Activated CD4-positive, alpha-beta T cell treated with anti-CD3 and anti-CD28 coated beads, Interleukin-2, amount 10 ng/mL, durations not matched to agents 24 days and 14 days (primary cell): Measurements from ENCODE around the gene FCAR. TPM values are rescaled to one million over a fixed set of nuclear protein-coding genes. Genes with fewer than 3 reads are reported as not detected.
"Not testable (repeated sequence)": the region's sequence is repeated elsewhere in the genome, so short reads cannot be mapped to it uniquely, and the experiment has no call there.

Experiments
- DNase-seq: peaks from one replicate; pipeline ENCODE4 v3.0.0; 2022
- H3K27ac Mint-ChIP-seq: one replicate; pipeline ENCODE4 v1.8.0; 2022; ENCODE audit warnings: mild to moderate bottlenecking, mixed read lengths
- H3K27me3 Mint-ChIP-seq: one replicate; pipeline ENCODE4 v1.8.0; 2022; ENCODE audit warnings: mixed read lengths
- H3K36me3 Mint-ChIP-seq: one replicate; pipeline ENCODE4 v1.8.0; 2022; ENCODE audit warnings: low read depth, mild to moderate bottlenecking, mixed read lengths
- H3K4me1 Mint-ChIP-seq: one replicate; pipeline ENCODE4 v1.8.0; 2021; ENCODE audit warnings: mixed read lengths
- H3K4me3 Mint-ChIP-seq: one replicate; pipeline ENCODE4 v1.8.0; 2022; ENCODE audit warnings: mild to moderate bottlenecking, moderate library complexity, mixed read lengths
- H3K9me3 Mint-ChIP-seq: one replicate; pipeline ENCODE4 v1.8.0; 2021; ENCODE audit warnings: mixed read lengths
- intact Hi-C: fragments of 100-400 bp; cut with micrococcal nuclease; formaldehyde crosslinking; loops from one replicate; pipeline ENCODE4 v1.15.1; 2023
- total RNA-seq: library from RNA; stranded (reverse); gene quantifications from 2 replicates; pipeline ENCODE4 v1.2.3, GENCODE V29; 2022

Gene FCAR
- not detected in 2 replicates for total RNA-seq

DNA sequence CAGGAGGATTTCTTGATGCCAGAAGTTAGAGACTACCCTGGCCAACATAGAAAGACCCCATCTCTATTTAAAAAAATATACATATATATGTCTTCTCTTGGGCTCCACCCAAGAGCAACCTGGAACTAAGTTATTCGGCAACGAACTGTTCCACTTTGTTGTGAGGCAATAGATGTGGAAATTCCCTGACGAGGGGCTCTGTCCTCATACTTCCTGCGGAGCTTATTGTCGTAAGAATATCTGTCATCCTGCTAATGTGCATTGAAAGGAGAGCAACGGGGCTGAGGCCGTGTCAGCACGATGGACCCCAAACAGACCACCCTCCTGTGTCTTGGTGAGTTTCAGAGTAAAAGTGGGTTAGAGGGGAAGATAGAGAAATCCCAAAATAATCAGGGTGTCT lies at the start of gene FCAR:
FCAR (plus strand) TSS at position 246 of the 400 bp plus-strand sequence; CDS start at position 301, 55 bp downstream.
- DNase-seq: no peak
- no peaks in the 10 kb centered on the region for H3K9me3 Mint-ChIP-seq

DNA sequence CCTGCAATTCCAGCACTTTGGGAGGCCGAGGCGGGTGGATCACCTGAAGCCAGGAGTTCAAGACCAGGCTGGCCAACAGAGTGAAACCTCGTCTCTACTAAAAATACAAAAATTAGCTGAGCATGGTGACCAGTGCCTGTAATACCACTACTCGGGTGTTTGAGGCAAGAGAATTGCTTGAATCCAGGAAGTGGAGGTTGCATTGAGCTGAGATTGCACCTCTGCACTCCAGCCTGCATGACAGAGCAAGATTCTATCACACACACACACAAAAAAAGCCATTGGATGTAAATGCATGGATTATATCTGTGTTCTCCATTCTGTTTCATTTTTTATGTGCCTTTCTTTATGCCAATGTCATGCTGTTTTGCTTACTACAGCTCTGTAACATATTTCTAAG lies 49.6 kb upstream of the FCAR start:
- H3K36me3 Mint-ChIP-seq, H3K4me1 Mint-ChIP-seq, H3K4me3 Mint-ChIP-seq, DNase-seq, intact Hi-C loops, H3K27ac Mint-ChIP-seq, H3K9me3 Mint-ChIP-seq, H3K27me3 Mint-ChIP-seq: not testable (repeated sequence)

More for the DNA sequence above, at the start of gene FCAR:
- Mint-ChIP-seq H3K4me3 (no peak within 1 kb of the TSS), H3K27ac (no peak within 1 kb of the TSS), H3K36me3 (no peaks in the 10 kb centered on the region), H3K4me1 (peaks cover 3% of the 10 kb centered on the region), H3K27me3 (peaks cover 7% of the 10 kb centered on the region)
- intact Hi-C loops: no loop called here

DNA sequence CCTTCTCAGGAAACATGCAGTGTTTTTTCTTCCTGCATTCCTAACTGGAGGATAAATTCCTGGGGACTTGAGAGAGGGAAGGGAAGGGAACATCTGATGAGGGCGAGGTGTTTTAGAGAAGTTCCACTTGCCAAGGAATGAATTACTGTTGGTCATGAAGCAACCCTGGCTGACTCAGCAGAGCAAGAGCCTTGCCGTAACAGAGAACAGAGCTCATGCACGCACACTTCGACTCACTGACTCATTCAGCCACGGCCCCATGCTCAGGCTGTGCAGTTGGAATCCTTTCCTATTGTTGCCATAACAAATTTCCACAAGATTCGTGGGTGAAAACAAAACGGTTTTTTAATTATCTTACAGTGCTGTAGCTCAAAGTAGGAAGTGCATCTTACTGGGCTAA lies 48.7 kb upstream of the FCAR start:
- intact Hi-C loops, H3K4me3 Mint-ChIP-seq, H3K27me3 Mint-ChIP-seq, DNase-seq, H3K27ac Mint-ChIP-seq, H3K36me3 Mint-ChIP-seq, H3K4me1 Mint-ChIP-seq, H3K9me3 Mint-ChIP-seq: not testable (repeated sequence)

DNA sequence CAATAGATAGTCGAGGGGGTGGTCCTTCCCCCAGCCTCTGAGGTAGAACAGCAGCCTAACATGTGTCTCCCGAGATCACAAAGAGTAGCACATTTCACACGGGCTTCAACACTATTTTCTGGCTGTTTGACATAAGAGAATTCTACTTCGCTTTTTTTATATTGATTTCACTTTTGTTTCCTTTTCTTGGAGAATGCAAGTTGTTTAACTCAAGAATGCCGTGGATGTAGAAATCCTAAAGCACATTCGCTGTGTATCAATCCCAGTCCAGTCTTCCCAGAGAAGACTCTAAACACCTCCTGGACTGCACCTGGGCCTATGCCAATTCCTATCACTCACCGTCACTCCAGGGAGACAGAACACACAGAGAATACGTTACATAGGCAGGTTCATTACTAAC lies 46.0 kb upstream of the FCAR start:
- DNase-seq, H3K4me1 Mint-ChIP-seq, H3K4me3 Mint-ChIP-seq, intact Hi-C loops, H3K36me3 Mint-ChIP-seq, H3K27ac Mint-ChIP-seq, H3K27me3 Mint-ChIP-seq, H3K9me3 Mint-ChIP-seq: not testable (repeated sequence)

DNA sequence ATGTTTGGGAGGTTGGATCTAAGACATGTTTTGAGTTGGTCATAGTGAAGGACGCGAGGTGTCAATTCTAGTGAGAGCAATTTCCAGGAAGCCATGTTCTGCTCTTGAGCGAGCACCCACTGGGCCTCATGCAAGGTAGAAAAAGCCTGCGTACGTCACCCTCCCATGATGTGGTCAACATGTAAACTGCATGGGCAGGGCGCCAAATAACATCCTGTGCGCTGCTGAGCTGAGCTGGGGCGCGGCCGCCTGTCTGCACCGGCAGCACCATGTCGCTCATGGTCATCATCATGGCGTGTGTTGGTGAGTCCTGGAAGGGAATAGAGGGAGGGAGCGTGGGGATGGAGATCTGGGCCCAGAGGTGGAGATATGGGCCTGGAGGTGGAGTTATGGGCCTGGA lies 41.5 kb upstream of the FCAR start, which contains the start of gene KIR2DS4:
KIR2DS4 (plus strand) TSS at position 181 of the 400 bp plus-strand sequence.
- H3K27me3 Mint-ChIP-seq, intact Hi-C loops, H3K4me3 Mint-ChIP-seq, H3K36me3 Mint-ChIP-seq, H3K27ac Mint-ChIP-seq, H3K4me1 Mint-ChIP-seq, DNase-seq, H3K9me3 Mint-ChIP-seq: not testable (repeated sequence)

DNA sequence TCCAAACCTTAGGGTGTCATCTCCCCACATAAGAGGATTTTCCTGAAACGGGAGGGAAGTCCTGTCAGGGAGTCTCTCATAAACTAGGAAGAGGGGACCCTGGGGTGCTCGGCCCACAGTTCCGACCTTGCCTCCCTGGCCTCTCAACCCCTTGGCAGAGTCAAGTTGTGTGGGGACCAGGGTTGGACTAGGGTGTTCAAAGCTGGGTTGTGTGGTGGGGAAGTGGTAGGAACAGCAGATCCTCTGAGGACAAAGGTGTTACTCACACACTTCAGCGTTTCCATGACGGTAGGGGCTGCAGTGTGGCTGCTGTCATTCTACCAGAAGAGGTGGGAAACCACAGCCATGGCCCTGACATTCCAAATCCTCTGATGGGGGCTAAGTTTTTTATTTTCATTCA lies 38.9 kb upstream of the FCAR start:
- H3K27me3 Mint-ChIP-seq, H3K4me3 Mint-ChIP-seq, H3K36me3 Mint-ChIP-seq, H3K27ac Mint-ChIP-seq, intact Hi-C loops, DNase-seq, H3K9me3 Mint-ChIP-seq, H3K4me1 Mint-ChIP-seq: not testable (repeated sequence)

DNA sequence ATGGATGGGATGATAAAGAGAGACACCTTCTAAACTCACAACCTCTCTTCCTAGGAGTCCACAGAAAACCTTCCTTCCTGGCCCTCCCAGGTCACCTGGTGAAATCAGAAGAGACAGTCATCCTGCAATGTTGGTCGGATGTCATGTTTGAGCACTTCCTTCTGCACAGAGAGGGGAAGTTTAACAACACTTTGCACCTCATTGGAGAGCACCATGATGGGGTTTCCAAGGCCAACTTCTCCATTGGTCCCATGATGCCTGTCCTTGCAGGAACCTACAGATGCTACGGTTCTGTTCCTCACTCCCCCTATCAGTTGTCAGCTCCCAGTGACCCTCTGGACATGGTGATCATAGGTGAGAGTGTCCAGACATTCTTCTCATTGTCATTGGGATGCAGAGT lies 36.5 kb upstream of the FCAR start:
- H3K27ac Mint-ChIP-seq, intact Hi-C loops, H3K4me1 Mint-ChIP-seq, DNase-seq, H3K36me3 Mint-ChIP-seq, H3K4me3 Mint-ChIP-seq, H3K9me3 Mint-ChIP-seq, H3K27me3 Mint-ChIP-seq: not testable (repeated sequence)

DNA sequence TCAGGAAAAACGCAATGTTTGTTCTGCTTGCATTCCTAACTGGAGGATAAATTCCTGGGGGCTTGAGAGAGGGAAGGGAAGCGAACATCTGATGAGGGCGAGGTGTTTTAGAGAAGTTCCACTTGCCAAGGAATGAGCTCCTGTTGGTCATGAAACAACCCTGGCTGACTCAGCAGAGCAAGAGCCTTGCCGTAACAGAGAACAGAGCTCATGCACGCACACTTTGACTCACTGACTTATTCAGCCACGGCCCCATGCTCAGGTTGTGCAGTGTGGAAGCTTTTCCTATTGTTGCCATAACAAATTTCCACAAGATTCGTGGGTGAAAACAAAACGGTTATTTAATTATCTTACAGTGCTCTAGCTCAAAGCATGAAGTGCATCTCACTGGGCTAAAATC lies 30.9 kb upstream of the FCAR start:
- H3K27me3 Mint-ChIP-seq, intact Hi-C loops, H3K27ac Mint-ChIP-seq, DNase-seq, H3K4me1 Mint-ChIP-seq, H3K9me3 Mint-ChIP-seq, H3K36me3 Mint-ChIP-seq, H3K4me3 Mint-ChIP-seq: not testable (repeated sequence)

DNA sequence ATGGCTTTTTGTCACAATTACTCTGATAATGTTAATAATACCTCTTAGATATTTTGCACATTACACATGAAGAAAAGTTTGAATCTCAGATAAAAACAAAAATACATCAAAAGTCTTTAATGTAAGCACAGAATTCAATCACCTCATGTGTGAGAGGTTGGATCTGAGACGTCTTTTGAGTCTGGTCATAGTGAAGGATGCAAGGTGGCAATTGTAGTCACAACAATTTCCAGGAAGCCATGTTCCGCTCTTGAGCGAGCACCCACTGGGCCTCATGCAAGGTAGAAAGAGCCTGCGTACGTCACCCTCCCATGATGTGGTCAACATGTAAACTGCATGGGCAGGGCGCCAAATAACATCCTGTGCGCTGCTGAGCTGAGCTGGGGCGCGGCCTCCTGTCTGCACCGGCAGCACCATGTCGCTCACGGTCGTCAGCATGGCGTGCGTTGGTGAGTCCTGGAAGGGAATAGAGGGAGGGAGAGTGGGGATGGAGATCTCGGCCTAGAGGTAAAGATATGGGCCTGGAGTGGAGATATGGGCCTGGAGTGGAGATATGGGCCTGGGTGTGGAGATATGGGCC lies 23.9 kb upstream of the FCAR start, which contains the start of gene KIR3DL2:
KIR3DL2 (plus strand) TSS at position 383 of the 580 bp plus-strand sequence; CDS start at position 416, 33 bp downstream.
- H3K9me3 Mint-ChIP-seq, H3K27me3 Mint-ChIP-seq, H3K4me1 Mint-ChIP-seq, H3K36me3 Mint-ChIP-seq, DNase-seq, intact Hi-C loops, H3K27ac Mint-ChIP-seq, H3K4me3 Mint-ChIP-seq: not testable (repeated sequence)

DNA sequence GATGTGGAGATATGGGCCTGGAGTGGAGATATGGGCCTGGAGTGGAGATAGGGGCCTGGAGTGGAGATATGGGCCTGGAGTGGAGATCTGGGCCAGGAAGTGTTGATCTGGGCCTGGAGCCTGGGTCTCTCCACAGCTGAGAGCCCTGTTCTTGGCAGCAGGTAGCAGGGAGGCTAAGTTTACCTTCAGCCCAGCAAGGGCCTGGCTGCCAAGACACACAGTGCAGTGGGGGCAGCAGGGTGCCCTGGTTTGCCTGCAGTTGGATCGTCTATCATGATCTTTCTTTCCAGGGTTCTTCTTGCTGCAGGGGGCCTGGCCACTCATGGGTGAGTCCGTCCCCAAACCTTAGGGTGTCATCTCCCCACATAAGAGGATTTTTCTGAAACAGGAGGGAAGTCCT lies 23.1 kb upstream of the FCAR start:
- no peak overlapping the region for H3K27ac Mint-ChIP-seq
- H3K4me1 Mint-ChIP-seq: no peaks in the 10 kb centered on the region
- H3K9me3 Mint-ChIP-seq: peaks cover 6% of the 10 kb centered on the region
- no peak overlapping the region for H3K4me3 Mint-ChIP-seq
- H3K36me3 Mint-ChIP-seq: no peaks in the 10 kb centered on the region
- H3K27me3 Mint-ChIP-seq: no peaks in the 10 kb centered on the region
- intact Hi-C loops: no loop called here
- no peak for DNase-seq

DNA sequence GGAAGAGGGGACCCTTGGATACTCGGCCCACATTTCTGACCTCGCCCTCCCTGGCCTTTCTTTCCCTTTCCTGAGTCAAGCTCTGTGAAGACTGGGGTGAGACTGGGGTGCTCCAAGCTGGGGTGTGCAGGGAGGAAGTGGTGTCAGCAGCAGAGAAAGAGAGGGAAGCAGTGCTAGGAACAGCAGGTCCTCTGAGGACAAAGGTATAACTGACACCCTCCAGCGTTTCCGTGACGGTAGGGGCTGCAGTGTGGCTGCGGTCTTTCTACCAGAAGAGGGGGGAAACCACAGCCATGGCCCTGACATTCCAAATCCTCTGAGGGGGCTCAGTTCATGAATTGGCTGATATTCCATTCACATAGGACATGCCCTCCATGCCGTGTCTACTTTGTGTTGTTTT lies 22.7 kb upstream of the FCAR start:
- Mint-ChIP-seq H3K9me3 (peaks cover 6% of the 10 kb centered on the region), H3K4me1 (no peaks in the 10 kb centered on the region), H3K27ac (no peak overlapping the region), H3K27me3 (no peaks in the 10 kb centered on the region), H3K36me3 (no peaks in the 10 kb centered on the region), H3K4me3 (no peak overlapping the region)
- intact Hi-C loops: no loop called here
- no peak for DNase-seq

DNA sequence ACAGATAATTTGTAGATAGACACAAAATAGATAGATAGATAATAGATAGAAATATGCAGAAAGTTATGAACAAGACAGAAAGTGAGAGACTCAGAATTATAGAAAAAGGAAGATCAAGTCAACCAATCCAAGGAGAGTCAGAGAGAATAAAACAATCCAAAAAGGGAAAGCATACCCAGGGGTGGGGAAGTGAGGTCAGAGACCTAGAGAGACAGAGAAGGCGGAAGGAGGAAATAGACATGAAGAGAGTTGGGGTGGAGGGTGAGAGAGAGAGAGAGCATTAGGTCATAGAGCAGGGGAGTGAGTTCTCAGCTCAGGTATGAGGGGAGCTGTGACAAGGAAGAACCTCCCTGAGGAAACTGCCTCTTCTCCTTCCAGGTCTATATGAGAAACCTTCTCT lies 18.8 kb upstream of the FCAR start:
- H3K4me3 Mint-ChIP-seq, intact Hi-C loops, H3K4me1 Mint-ChIP-seq, H3K27ac Mint-ChIP-seq, DNase-seq, H3K27me3 Mint-ChIP-seq, H3K36me3 Mint-ChIP-seq, H3K9me3 Mint-ChIP-seq: not testable (repeated sequence)

DNA sequence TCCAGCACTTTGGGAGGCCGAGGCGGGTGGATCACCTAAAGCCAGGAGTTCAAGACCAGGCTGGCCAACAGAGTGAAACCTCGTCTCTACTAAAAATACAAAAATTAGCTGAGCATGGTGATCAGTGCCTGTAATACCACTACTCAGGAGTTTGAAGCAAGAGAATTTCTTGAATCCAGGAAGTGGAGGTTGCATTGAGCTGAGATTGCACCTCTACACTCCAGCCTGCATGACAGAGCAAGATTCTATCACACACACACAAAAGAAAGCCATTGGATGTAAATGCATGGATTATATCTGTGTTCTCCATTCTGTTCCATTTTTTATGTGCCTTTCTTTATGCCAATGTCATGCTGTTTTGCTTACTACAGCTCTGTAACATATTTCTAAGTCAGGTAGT lies 15.6 kb upstream of the FCAR start:
- H3K27me3 Mint-ChIP-seq, H3K4me3 Mint-ChIP-seq, H3K9me3 Mint-ChIP-seq, H3K4me1 Mint-ChIP-seq, DNase-seq, intact Hi-C loops, H3K27ac Mint-ChIP-seq, H3K36me3 Mint-ChIP-seq: not testable (repeated sequence)

DNA sequence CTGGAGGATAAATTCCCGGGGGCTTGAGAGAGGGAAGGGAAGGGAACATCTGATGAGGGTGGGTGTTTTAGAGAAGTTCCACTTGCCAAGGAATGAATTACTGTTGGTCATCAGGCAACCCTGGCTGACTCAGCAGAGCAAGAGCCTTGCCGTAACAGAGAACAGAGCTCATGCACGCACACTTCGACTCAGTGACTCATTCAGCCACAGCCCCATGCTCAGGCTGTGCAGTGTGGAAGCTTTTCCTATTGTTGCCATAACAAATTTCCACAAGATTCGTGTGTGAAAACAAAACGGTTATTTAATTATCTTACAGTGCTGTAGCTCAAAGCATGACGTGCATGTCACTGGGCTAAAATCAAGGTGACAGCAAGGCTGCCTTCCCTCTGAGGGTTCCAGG lies 14.6 kb upstream of the FCAR start:
- intact Hi-C loops, DNase-seq, H3K27ac Mint-ChIP-seq, H3K27me3 Mint-ChIP-seq, H3K9me3 Mint-ChIP-seq, H3K4me3 Mint-ChIP-seq, H3K4me1 Mint-ChIP-seq, H3K36me3 Mint-ChIP-seq: not testable (repeated sequence)

DNA sequence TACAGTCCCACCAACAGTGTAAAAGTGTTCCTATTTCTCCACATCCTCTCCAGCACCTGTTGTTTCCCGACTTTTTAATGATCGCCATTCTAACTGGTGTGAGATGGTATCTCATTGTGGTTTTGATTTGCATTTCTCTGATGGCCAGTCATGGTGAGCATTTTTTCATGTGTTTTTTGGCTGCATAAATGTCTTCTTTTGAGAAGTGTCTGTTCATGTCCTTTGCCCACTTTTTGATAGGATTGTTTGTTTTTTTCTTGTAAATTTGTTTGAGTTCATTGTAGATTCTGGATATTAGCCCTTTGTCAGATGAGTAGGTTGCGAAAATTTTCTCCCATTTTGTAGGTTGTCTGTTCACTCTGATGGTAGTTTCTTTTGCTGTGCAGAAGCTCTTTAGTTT lies 10.6 kb upstream of the FCAR start:
- H3K4me3 Mint-ChIP-seq, H3K27ac Mint-ChIP-seq, H3K36me3 Mint-ChIP-seq, DNase-seq, H3K9me3 Mint-ChIP-seq, H3K4me1 Mint-ChIP-seq, H3K27me3 Mint-ChIP-seq, intact Hi-C loops: not testable (repeated sequence)
